ENCODE measurements around the gene RGS6.
"Not testable (repeated sequence)": the region's sequence is repeated elsewhere in the genome, so short reads cannot be mapped to it uniquely, and the experiment has no call there.

The RGS6 gene

GRCh38 chr14:72454388-72455160 lies 522.3 kb downstream of the RGS6 start:
- no peak for DNase-seq
- no peak for ATAC-seq

GRCh38 chr14:72457641-72458040 lies 525.4 kb downstream of the RGS6 start:
- DNase-seq (no peak), ATAC-seq (no peak)

- no peak for DNase-seq
- no peak for ATAC-seq
Measured at GRCh38 chr14:72462056-72462455, 529.8 kb downstream of the RGS6 start.

GRCh38 chr14:72463291-72463866 lies 531.1 kb downstream of the RGS6 start:
- ATAC-seq: no peak
- no peak for DNase-seq

GRCh38 chr14:72464226-72464625 lies 532.0 kb downstream of the RGS6 start:
- ATAC-seq: no peak
- DNase-seq: no peak

GRCh38 chr14:72466325-72466724 lies 534.1 kb downstream of the RGS6 start:
- ATAC-seq (no peak), DNase-seq (no peak)

- DNase-seq: no peak
- no peak for ATAC-seq
Measured at GRCh38 chr14:72471346-72471745, 539.1 kb downstream of the RGS6 start.

GRCh38 chr14:72472845-72473244 lies 540.6 kb downstream of the RGS6 start:
- DNase-seq (no peak), ATAC-seq (no peak)

GRCh38 chr14:72476657-72477499 lies 544.6 kb downstream of the RGS6 start:
- DNase-seq: peak; percentile 64
- ATAC-seq: peak; percentile 97

GRCh38 chr14:72477578-72477977 lies 545.3 kb downstream of the RGS6 start:
- ATAC-seq, DNase-seq: not testable (repeated sequence)

GRCh38 chr14:72478471-72478893 lies 546.3 kb downstream of the RGS6 start:
- no peak for ATAC-seq
- no peak for DNase-seq

- DNase-seq (no peak), ATAC-seq (no peak)
Measured at GRCh38 chr14:72479461-72479931, 547.3 kb downstream of the RGS6 start.

- DNase-seq (no peak), ATAC-seq (no peak)
Measured at GRCh38 chr14:72480464-72481243, 548.4 kb downstream of the RGS6 start.

- ATAC-seq: no peak
- DNase-seq: no peak
Measured at GRCh38 chr14:72483311-72483710, 551.1 kb downstream of the RGS6 start.

GRCh38 chr14:72485695-72486094 lies 553.5 kb downstream of the RGS6 start:
- DNase-seq (no peak), ATAC-seq (no peak)

GRCh38 chr14:72488514-72488913 lies 556.3 kb downstream of the RGS6 start:
- DNase-seq (no peak), ATAC-seq (no peak)

GRCh38 chr14:72492196-72492595 lies 560.0 kb downstream of the RGS6 start:
- DNase-seq (no peak), ATAC-seq (no peak)

GRCh38 chr14:72495668-72496067 lies 563.4 kb downstream of the RGS6 start:
- no peak for DNase-seq

GRCh38 chr14:72498646-72499045 lies 566.4 kb downstream of the RGS6 start:
- ATAC-seq (no peak), DNase-seq (no peak)

More at GRCh38 chr14:72495668-72496067, 563.4 kb downstream of the RGS6 start:
- ATAC-seq: no peak

GRCh38 chr14:72499746-72500145 lies 567.5 kb downstream of the RGS6 start:
- ATAC-seq (no peak), DNase-seq (no peak)

- DNase-seq (no peak), ATAC-seq (no peak)
Measured at GRCh38 chr14:72500234-72500838, 568.1 kb downstream of the RGS6 start.

GRCh38 chr14:72501439-72501838 lies 569.2 kb downstream of the RGS6 start:
- ATAC-seq: no peak
- DNase-seq: no peak
